HUES6 (cell line): ENCODE data around the gene MICU2.

Source experiments
- H3K27ac ChIP-seq: 2 replicates; pipeline ENCODE4 v1.7.0; 2013; ENCODE audit warnings: low read depth, mild to moderate bottlenecking, low read length, inconsistent platforms
- H3K27me3 ChIP-seq: 2 replicates; pipeline ENCODE4 v1.6.1; 2013; ENCODE audit warnings: low read length; ENCODE audit not compliant: control insufficient read depth, insufficient read depth
- H3K36me3 ChIP-seq: 2 replicates; pipeline ENCODE4 v1.6.1; 2013; ENCODE audit warnings: low read length; ENCODE audit not compliant: control insufficient read depth, insufficient read depth
- H3K4me1 ChIP-seq: 2 replicates; pipeline ENCODE4 v1.6.1; 2013; ENCODE audit warnings: low read length; ENCODE audit not compliant: control insufficient read depth, insufficient read depth
- H3K4me3 ChIP-seq: 2 replicates; pipeline ENCODE4 v1.5.1; 2013; ENCODE audit warnings: low read depth, low read length
- H3K9ac ChIP-seq: one replicate; pipeline ENCODE4 v1.6.1; 2013; ENCODE audit warnings: mild to moderate bottlenecking, low read length
- H3K9me3 ChIP-seq: 2 replicates; pipeline ENCODE4 v1.6.1; 2013; ENCODE audit warnings: low read depth, low read length; ENCODE audit not compliant: control insufficient read depth, insufficient read depth

Gene MICU2

DNA sequence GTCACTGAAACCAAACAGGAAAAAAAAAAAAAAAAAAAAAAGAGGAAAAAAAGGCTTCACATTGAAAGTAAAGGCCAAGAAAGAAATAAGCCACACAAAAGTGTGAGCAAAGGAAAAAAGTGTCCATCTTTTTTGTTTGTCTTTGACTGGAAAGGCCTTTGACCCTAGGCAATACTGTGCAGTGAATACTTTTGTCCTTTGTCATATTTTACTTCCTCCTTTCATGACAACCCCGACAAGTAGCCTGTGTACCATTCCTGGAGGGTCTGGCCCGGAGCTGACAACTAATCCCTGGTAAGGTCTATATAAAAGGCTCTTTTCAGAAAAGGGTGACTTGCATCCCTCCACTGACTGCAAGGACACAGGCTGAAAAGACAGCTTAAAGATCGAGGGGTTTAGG is 12.9 kb upstream of the MICU2 start:
- Histone ChIP-seq H3K9ac (no peak overlapping the region), H3K27me3 (no peaks in the 10 kb centered on the region), H3K4me1 (no peaks in the 10 kb centered on the region), H3K27ac (no peak overlapping the region), H3K4me3 (no peak overlapping the region), H3K9me3 (no peaks in the 10 kb centered on the region), H3K36me3 (no peaks in the 10 kb centered on the region)

DNA sequence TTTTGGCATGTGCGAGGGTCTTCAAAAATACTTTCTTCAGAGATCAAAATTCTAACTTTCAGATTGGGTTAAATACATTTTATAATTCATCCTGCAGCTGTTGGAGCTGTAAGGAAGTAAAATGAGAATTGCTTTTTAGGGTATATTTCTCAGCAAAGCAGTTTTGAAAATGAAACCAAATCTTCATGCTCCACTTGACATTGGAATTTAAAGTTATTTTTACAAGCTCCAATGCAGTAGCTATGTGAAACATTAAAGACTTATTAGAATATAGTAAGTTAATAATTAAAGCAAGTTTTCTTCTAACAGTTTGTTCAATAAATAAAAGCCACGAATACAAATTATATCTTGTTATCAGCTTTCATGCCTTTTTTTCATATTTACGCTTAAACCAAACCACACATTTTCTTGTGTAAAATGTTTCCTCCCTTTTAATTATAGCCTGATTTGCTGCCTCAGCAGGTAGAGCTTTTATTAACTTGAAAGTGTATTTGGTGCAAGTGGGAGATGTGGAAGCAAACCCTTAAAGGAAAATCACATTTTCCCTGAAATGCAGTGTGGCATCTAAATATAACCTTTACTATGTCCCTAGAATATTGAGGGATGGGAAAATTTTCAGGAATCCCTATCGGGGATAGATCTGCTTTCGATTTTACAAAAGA is 12.4 kb upstream of the MICU2 start:
- no peaks in the 10 kb centered on the region for H3K36me3 ChIP-seq
- H3K4me1 ChIP-seq: no peaks in the 10 kb centered on the region
- no peaks in the 10 kb centered on the region for H3K27me3 ChIP-seq
- no peak overlapping the region for H3K9ac ChIP-seq
- H3K27ac ChIP-seq: no peak overlapping the region
- no peak overlapping the region for H3K4me3 ChIP-seq
- H3K9me3 ChIP-seq: no peaks in the 10 kb centered on the region

DNA sequence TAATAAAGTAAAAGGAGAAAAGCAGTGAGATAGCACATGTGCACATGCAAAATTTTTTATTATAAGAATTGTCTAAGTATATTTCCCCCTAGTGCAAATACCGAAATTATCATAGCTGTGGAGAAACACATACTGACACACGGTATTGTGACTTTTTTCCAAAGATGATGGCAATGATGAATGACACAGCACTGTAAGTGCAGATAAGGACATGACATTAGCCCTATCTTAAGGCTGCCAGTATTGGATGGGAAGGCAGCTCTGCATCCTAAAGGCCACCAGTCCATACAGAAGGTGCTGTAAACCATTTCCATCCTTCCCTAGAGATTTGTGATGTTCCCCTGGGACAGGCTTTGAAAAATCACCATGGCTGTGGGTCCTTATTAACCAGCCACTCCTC is 11.5 kb upstream of the MICU2 start:
- Histone ChIP-seq H3K9me3 (no peaks in the 10 kb centered on the region), H3K4me3 (no peak overlapping the region), H3K36me3 (no peaks in the 10 kb centered on the region), H3K4me1 (no peaks in the 10 kb centered on the region), H3K27ac (no peak overlapping the region), H3K27me3 (no peaks in the 10 kb centered on the region), H3K9ac (no peak overlapping the region)

DNA sequence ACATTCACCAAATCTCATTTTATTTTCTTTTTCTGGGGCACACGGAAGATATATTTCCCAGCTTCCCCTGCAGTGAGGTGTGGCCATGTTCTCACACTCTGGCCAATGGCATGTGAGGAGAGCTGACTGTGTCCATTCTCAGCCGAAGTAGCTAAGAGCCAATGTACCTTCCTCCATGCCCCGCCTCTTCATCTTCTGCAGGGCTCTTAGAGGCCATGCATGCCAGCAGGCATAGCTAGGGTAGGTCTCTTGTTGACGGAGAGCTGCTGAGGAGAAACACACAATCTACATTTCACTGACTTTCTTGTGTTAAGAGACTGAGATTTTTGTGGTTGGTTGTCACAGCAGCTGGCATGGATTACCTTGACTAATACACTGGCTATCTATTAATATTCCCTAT is 9.8 kb upstream of the MICU2 start:
- no peak overlapping the region for H3K4me3 ChIP-seq
- H3K27ac ChIP-seq: no peak overlapping the region
- no peak overlapping the region for H3K9ac ChIP-seq
- no peaks in the 10 kb centered on the region for H3K4me1 ChIP-seq
- no peaks in the 10 kb centered on the region for H3K36me3 ChIP-seq
- no peaks in the 10 kb centered on the region for H3K27me3 ChIP-seq
- H3K9me3 ChIP-seq: no peaks in the 10 kb centered on the region

DNA sequence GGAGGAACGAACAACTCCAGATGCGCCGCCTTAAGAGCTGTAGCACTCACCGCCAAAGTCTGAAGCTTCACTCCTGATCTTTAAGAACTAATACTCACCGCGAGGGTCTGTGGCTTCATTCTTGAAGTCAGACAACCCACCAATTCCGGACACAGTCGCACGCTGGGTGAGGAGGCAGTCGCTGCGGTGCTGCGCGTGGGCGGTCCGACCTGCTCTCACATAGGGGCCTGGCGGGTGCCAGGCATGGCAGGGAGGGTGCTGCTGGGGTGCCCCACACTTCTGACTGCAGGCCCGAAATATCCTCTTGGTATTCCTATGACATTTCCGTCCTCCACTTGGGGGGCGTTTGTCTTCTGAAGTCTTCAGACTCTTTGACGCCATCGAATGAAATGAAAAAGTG is 7.4 kb upstream of the MICU2 start:
- Histone ChIP-seq H3K27me3 (peaks cover 8% of the 10 kb centered on the region; the same call in 1 of the 2 replicates), H3K27ac (no peak overlapping the region), H3K9ac (no peak overlapping the region), H3K9me3 (no peaks in the 10 kb centered on the region), H3K4me3 (no peak overlapping the region), H3K4me1 (no peaks in the 10 kb centered on the region), H3K36me3 (no peaks in the 10 kb centered on the region)

DNA sequence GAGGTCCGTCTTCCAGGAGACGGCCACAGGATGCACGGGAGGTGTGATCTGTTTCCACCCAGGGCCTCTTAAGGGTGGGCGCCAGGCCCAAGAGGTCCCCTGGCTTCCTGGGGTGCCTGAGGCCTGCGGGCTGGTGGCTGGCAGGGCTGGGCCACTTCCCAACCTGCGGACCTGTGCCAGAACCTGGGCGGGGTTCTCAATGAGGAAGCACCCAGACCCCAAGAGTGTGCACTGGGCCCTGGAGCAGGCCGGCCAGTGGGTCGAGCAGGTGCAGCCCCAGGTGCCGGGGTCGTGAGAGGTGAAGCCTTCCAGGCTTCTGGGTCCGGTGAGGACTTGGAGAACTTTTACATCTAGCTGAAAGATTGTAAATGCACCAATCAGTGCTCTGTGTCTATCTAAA is 6.7 kb upstream of the MICU2 start:
- Histone ChIP-seq H3K27ac (no peak overlapping the region), H3K4me3 (no peak overlapping the region), H3K36me3 (no peaks in the 10 kb centered on the region), H3K27me3 (peaks cover 10% of the 10 kb centered on the region; the same call in 1 of the 2 replicates), H3K4me1 (no peaks in the 10 kb centered on the region), H3K9ac (no peak overlapping the region), H3K9me3 (no peaks in the 10 kb centered on the region)

DNA sequence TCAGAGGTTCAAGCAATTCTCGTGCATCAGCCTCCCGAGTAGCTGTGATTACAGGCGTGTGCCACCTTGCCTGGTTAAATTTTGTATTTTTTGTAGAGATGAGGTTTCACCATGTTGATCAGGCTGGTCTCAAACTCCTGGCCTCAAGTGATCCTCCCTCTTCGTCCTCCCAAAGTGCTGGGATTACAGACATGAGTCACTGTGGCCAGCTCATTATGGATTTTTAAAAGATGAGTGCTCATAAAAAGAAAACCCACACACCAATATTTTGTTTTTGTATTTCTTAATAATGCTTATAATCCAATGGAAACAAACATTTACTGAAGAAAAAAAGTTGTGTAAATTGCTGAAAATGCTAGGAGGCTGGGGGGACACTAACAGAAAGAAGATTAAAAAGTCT is 5.0 kb upstream of the MICU2 start:
- no peaks in the 10 kb centered on the region for H3K36me3 ChIP-seq
- H3K9me3 ChIP-seq: no peaks in the 10 kb centered on the region
- no peak overlapping the region for H3K27ac ChIP-seq
- peaks cover 4% of the 10 kb centered on the region; the same call in 1 of the 2 replicates for H3K4me1 ChIP-seq
- no peak overlapping the region for H3K4me3 ChIP-seq
- H3K27me3 ChIP-seq: peaks cover 14% of the 10 kb centered on the region; the same call in 1 of the 2 replicates
- no peak overlapping the region for H3K9ac ChIP-seq

DNA sequence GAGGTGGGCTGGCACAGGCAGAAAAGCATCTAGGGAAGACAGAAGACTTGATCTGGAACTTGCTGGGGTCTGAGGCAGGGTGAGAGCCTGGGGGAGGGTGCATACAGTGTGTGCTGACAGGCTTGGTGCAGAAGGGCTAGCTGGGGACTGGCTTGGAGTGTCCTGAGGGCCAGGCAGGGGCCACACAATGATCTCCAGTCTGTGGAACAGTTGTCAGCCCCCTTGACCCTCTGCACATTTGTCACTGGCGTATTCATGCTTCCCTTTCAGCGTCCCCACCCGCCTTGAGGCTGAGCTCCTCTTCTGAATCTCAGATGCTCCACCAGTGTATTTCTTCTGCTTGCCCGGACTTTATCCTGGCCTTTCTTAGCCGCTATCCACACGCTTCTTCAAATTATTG is 2.8 kb upstream of the MICU2 start:
- H3K27ac ChIP-seq: no peak overlapping the region
- no peaks in the 10 kb centered on the region for H3K36me3 ChIP-seq
- no peaks in the 10 kb centered on the region for H3K9me3 ChIP-seq
- H3K4me3 ChIP-seq: no peak overlapping the region
- peaks cover 14% of the 10 kb centered on the region; the same call in 1 of the 2 replicates for H3K27me3 ChIP-seq
- H3K9ac ChIP-seq: no peak overlapping the region
- peaks cover 4% of the 10 kb centered on the region; the same call in 1 of the 2 replicates for H3K4me1 ChIP-seq

DNA sequence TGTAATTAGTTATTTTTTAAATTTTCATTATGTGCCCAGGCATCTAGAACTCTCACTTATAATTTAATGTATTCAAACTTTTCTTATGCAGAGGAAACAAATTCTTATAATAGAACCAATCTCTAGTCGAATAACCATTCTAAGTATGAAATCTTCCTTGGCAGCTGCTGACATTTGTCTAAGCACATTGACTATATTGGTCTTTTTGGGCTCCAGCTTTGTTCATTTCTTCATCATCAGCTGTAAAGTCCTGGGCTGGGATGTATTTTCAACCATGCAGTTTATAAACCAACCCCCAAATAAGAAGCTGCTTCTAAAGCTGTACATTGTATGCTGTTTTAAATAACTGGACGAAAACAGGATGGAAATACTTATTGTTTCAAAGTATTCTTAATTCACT is 2.3 kb upstream of the MICU2 start:
- no peaks in the 10 kb centered on the region for H3K36me3 ChIP-seq
- H3K9me3 ChIP-seq: no peaks in the 10 kb centered on the region
- H3K4me1 ChIP-seq: peaks cover 4% of the 10 kb centered on the region; the same call in 1 of the 2 replicates
- no peak overlapping the region for H3K4me3 ChIP-seq
- H3K9ac ChIP-seq: no peak overlapping the region
- peaks cover 14% of the 10 kb centered on the region; the same call in 1 of the 2 replicates for H3K27me3 ChIP-seq
- H3K27ac ChIP-seq: no peak overlapping the region

DNA sequence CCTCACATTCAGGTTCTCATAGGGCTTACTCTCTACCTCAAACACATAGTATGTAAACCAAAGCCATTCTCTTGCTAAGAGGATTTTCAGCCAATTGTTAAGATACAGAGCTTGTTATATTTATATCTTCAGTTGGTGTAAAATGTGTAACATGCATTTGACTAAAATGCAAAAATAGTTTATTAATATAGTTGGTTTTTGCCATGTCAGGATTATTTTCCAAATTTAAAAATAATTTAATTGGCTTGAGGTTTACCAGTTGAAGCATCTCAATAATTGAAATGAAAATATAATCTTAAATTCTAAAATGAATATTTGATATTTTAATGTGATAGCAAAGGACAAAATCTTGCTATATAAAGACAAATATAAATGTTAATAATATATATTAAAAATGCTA is 7.2 kb downstream of the MICU2 start:
- H3K4me3 ChIP-seq: no peak overlapping the region
- H3K36me3 ChIP-seq: no peaks in the 10 kb centered on the region
- H3K27ac ChIP-seq: no peak overlapping the region
- no peak overlapping the region for H3K9ac ChIP-seq
- H3K27me3 ChIP-seq: no peaks in the 10 kb centered on the region
- no peaks in the 10 kb centered on the region for H3K9me3 ChIP-seq
- no peaks in the 10 kb centered on the region for H3K4me1 ChIP-seq

DNA sequence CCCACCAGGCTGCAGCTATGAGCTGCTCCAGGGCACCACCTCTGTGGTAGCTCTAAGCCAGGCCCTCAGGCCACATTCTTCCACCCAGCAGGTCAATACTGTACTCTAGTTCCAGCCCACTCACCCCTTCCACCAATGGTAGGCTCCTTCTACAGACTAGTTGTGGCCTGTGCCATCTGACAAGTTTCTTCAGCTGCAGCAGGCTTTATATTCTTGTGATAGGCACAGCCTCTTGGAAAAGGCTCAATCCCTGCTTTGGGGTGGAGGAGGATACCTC is 8.5 kb downstream of the MICU2 start:
- Histone ChIP-seq H3K27me3 (no peaks in the 10 kb centered on the region), H3K9ac (no peak overlapping the region), H3K36me3 (no peaks in the 10 kb centered on the region), H3K4me3 (no peak overlapping the region), H3K4me1 (no peaks in the 10 kb centered on the region), H3K9me3 (no peaks in the 10 kb centered on the region), H3K27ac (no peak overlapping the region)
